IPS-20b (cell line): ENCODE data around the gene PRELP.

ENCODE experiments used
- H3K27ac ChIP-seq: one replicate; pipeline ENCODE4 v1.5.1; 2013; ENCODE audit warnings: low read length
- H3K27me3 ChIP-seq: 2 replicates; pipeline ENCODE4 v1.6.1; 2013; ENCODE audit warnings: mild to moderate bottlenecking, low read length, inconsistent platforms; ENCODE audit not compliant: insufficient read depth
- H3K36me3 ChIP-seq: 2 replicates; pipeline ENCODE4 v1.6.1; 2013; ENCODE audit warnings: low read depth, mild to moderate bottlenecking, inconsistent platforms, low read length, moderate library complexity; ENCODE audit not compliant: insufficient read depth
- H3K4me1 ChIP-seq: 2 replicates; pipeline ENCODE4 v1.6.1; 2013; ENCODE audit warnings: mild to moderate bottlenecking, control low read depth, inconsistent platforms, low read length, moderate library complexity; ENCODE audit not compliant: insufficient read depth
- H3K4me3 ChIP-seq: 2 replicates; pipeline ENCODE4 v1.5.1; 2013; ENCODE audit warnings: mild to moderate bottlenecking, low read length, inconsistent platforms
- H3K9ac ChIP-seq: 2 replicates; pipeline ENCODE4 v1.6.1; 2013; ENCODE audit warnings: low read depth, mild to moderate bottlenecking, inconsistent platforms, low read length, moderate library complexity
- H3K9me3 ChIP-seq: 2 replicates; pipeline ENCODE4 v1.6.1; 2013; ENCODE audit warnings: mild to moderate bottlenecking, low read depth, low read length, inconsistent platforms; ENCODE audit not compliant: insufficient read depth

PRELP gene

DNA sequence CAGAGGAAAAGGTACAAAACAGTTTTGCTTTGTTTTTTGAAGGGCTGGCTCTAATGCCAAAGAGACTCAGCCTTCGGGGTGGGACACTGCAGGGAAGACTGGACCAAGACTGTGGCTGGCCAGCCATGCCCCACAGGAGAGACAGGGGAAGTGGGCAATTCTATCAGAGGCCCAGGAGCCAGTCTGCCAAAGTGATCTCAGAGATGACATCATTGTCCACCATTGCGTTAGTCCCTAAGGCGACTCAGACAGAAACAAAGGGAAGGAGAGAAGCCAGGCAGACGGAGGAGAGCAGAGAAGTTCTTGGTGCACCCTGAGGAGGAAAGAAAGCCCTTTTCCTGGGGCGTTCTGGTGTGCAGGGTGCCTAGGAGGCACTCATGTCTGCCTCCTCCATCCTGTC is 44.7 kb downstream of the PRELP start:
- peaks cover 46% of the 10 kb centered on the region for H3K4me1 ChIP-seq
- no peak overlapping the region for H3K4me3 ChIP-seq
- H3K9ac ChIP-seq = no peak overlapping the region
- H3K27me3 ChIP-seq = peaks cover 71% of the 10 kb centered on the region
- H3K36me3 ChIP-seq = no peaks in the 10 kb centered on the region
- H3K9me3 ChIP-seq = no peaks in the 10 kb centered on the region
- H3K27ac ChIP-seq = no peak overlapping the region

DNA sequence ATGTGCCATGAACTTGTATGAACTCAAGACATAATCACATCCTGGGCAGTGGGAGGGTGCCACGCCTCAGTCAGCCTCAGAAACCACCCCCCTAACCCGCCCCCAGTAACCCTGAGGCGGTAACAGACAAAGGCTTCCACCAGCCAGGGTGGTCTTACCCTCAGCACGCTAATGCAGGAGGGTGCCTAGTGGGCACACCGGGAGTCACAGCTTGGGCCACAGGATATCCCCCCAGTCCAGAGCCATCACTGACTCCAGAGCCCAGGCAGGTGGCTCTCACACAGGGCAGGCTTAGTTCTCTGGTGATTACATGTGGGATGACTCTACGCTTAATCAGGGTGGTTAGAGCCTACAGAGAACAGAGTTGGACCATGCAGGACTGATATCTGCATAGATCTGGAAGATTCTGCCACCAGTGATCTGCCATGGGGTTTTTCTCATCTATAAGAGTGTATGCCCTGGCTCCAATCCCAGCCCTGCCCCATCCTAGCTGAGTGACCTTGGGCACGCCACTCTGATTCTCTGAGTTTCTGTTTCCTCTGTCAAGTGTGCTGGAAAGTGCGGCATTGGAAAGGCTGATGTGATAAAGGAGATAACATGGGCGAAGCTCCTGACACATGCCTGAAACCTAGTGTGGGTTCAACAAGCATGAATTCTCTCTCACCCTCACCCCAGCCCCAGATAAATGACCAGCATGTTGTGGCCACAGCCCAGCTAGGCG is 45.6 kb downstream of the PRELP start:
- no peaks in the 10 kb centered on the region for H3K36me3 ChIP-seq
- H3K9ac ChIP-seq = no peak overlapping the region
- H3K27me3 ChIP-seq = peaks cover 62% of the 10 kb centered on the region
- peaks cover 41% of the 10 kb centered on the region for H3K4me1 ChIP-seq
- H3K27ac ChIP-seq = no peak overlapping the region
- no peaks in the 10 kb centered on the region for H3K9me3 ChIP-seq
- H3K4me3 ChIP-seq = no peak overlapping the region

DNA sequence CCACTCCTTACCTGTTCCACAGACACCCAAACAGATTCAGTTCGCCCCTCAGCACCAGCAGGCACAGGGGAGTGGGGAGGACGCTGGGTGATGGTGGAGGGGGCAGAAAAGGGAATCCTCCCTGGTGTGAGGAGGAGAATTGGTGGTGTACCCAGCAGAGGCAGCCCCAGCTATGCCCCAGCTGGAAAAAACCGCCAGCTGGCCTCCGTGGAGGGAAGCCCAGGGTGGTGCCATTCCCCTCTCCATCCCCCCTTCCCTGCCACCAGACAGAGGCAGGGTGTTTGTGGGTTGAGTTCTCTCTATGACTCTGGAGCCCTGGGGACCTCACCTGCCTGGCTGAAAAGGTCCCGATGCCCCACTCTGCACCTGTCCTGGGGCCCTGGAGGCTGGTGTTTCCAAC is 46.2 kb downstream of the PRELP start:
- H3K9ac ChIP-seq = no peak overlapping the region
- H3K4me1 ChIP-seq = peaks cover 41% of the 10 kb centered on the region
- H3K9me3 ChIP-seq = no peaks in the 10 kb centered on the region
- no peak overlapping the region for H3K27ac ChIP-seq
- peaks cover 56% of the 10 kb centered on the region for H3K27me3 ChIP-seq
- no peak overlapping the region for H3K4me3 ChIP-seq
- H3K36me3 ChIP-seq = no peaks in the 10 kb centered on the region

DNA sequence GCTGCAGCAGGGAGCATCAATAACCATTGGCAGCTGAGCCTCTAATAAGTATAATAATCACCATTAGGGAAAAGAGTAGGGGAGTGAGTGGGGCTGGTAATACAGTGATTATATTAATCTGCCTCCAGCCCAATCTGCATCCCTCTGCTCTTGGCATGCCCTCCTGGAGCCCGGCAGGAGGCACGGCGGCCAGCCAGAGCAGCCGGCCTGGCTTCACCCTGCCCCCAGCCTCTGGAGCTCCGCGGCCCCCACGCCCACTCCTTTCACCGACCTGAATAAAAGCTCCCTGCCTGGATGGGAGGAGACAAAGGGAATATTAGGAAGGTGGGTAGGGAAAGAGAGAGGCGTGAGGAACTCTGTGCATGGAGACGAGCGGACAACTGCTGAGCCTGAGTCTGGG is 46.6 kb downstream of the PRELP start:
- Histone ChIP-seq H3K27me3 (peaks cover 52% of the 10 kb centered on the region), H3K9me3 (no peaks in the 10 kb centered on the region), H3K4me3 (no peak overlapping the region), H3K4me1 (peaks cover 40% of the 10 kb centered on the region), H3K9ac (no peak overlapping the region), H3K27ac (no peak overlapping the region), H3K36me3 (no peaks in the 10 kb centered on the region)

DNA sequence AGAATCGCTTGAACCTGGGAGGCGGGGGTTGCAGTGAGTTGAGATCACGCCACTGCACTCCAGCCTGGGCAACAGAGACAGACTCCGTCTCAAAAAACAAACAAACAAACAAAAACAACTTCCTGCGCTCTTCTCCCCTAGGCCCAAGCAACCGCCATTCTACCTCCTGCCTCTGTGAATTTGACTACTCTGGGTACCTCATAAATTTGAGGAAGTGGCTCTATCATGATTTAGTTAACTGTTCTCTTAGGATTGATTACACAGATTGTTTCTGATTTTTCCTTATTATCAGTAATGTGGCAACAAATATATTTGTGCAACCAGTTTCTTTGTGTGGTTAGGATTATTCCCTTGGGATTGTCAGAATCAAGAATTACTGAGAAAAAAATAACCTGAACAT is 48.1 kb downstream of the PRELP start:
- H3K36me3 ChIP-seq = no peaks in the 10 kb centered on the region
- peaks cover 35% of the 10 kb centered on the region for H3K4me1 ChIP-seq
- H3K27me3 ChIP-seq = peaks cover 38% of the 10 kb centered on the region
- H3K9ac ChIP-seq = no peak overlapping the region
- H3K4me3 ChIP-seq = no peak overlapping the region
- H3K27ac ChIP-seq = no peak overlapping the region
- H3K9me3 ChIP-seq = no peaks in the 10 kb centered on the region

DNA sequence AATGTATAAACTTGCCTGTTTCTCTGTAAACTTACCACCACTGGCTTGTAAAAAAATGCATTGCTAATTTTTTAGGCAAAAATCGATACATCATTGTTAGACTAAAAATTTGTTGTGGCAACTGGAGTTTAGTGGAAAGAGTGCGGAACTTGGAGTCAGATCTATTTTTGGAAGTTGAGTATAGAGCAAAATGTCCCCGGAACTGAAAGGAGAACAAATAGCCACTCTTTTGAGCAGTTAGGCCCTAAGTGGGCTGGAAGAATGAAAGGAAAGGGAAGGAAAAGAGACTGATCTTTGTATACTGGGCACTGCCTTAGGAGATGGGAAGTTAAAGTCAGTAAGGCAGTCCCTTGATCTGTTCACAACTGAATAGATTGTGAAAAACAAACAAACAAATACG is 48.5 kb downstream of the PRELP start:
- Histone ChIP-seq H3K9me3 (no peaks in the 10 kb centered on the region), H3K27ac (no peak overlapping the region), H3K4me3 (no peak overlapping the region), H3K4me1 (peaks cover 32% of the 10 kb centered on the region), H3K9ac (no peak overlapping the region), H3K36me3 (no peaks in the 10 kb centered on the region), H3K27me3 (peaks cover 33% of the 10 kb centered on the region)

DNA sequence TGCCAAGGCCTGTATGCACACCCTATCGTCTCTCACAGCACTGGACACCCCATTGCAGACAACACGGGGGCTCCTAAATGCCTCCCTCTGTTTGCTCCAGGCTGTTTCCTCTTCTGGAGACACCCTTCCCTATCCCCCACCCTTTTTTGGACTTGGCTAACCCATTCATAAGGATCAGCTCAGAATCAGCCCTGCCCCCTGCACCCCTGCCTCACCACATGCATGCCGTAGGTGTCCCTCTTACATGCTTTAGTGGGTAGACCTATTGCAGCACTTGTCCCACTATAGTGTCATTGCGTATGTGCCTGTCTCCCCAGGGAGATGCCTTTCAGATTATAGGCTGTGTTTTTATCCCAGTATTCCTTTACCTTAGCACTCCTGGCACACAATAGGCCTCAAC is 49.2 kb downstream of the PRELP start:
- H3K27me3 ChIP-seq = peaks cover 26% of the 10 kb centered on the region
- no peak overlapping the region for H3K27ac ChIP-seq
- no peak overlapping the region for H3K4me3 ChIP-seq
- H3K9ac ChIP-seq = no peak overlapping the region
- H3K4me1 ChIP-seq = peaks cover 26% of the 10 kb centered on the region
- no peaks in the 10 kb centered on the region for H3K9me3 ChIP-seq
- no peaks in the 10 kb centered on the region for H3K36me3 ChIP-seq

DNA sequence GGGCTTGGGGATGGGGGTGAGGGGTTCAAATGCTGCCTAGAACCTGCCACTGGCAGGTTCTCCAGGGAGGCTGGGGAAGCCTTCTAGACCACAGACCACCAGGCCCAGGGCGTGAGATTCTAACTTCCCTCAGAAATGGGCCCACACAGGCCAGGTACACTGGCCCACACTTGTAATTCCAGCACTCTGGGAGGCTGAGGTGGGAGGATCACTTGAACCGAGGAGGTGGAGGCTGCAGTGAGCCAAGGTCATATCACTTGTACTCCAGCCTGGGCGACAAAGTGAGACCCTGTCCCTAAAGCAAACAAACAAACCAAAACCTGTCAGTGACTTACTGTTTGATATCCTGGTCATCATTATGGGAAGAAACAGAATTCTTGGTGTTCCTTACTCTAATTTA is 50.1 kb downstream of the PRELP start:
- Histone ChIP-seq H3K9ac (no peak overlapping the region), H3K4me1 (peaks cover 19% of the 10 kb centered on the region; the same call in 1 of the 2 replicates), H3K4me3 (no peak overlapping the region), H3K27me3 (peaks cover 18% of the 10 kb centered on the region), H3K27ac (no peak overlapping the region), H3K9me3 (no peaks in the 10 kb centered on the region), H3K36me3 (no peaks in the 10 kb centered on the region)

DNA sequence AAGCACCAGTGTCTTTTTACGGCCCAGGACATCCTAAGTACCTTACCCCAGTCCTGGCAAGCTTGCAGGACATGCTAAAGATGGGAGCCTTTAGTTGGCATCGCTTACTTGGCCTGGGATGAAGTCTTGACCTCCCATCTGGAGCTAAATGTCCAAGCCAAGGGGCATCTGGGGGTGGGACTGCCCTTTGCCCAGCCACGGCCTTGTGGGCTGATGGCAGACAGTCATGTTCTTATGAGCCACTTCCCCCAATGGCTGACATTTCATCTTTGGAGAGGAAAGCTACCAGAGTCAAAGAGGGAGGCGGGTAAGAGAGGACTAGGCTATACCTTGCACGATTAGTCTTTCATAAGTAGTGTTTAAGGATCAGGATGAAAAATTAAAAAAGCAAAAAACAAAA is 50.5 kb downstream of the PRELP start:
- no peaks in the 10 kb centered on the region for H3K9me3 ChIP-seq
- no peaks in the 10 kb centered on the region for H3K36me3 ChIP-seq
- peaks cover 13% of the 10 kb centered on the region for H3K27me3 ChIP-seq
- no peak overlapping the region for H3K9ac ChIP-seq
- no peak overlapping the region for H3K4me3 ChIP-seq
- peaks cover 19% of the 10 kb centered on the region; the same call in 1 of the 2 replicates for H3K4me1 ChIP-seq
- H3K27ac ChIP-seq = no peak overlapping the region

DNA sequence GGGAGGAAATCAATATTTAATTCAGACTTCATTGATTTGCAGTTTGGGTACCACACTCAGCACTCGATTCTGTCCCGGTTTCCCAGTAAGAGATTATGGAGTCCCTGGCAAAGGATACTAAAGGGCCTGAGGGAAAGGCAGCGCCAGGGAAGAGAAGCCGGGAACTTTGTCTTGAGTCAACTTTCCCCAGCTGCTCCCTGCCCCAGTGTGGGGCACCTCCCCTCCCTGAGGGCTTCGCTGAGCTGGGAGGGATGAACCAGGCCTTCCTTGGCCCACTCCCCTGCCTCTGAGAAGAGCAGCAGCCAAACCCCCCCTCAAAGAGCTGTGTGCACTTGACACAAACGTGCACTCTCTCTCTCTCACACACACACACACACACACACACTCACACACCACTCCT is 51.0 kb downstream of the PRELP start:
- peaks cover 9% of the 10 kb centered on the region for H3K27me3 ChIP-seq
- H3K9me3 ChIP-seq = no peaks in the 10 kb centered on the region
- no peak overlapping the region for H3K9ac ChIP-seq
- H3K4me3 ChIP-seq = no peak overlapping the region
- no peak overlapping the region for H3K27ac ChIP-seq
- no peaks in the 10 kb centered on the region for H3K36me3 ChIP-seq
- H3K4me1 ChIP-seq = peaks cover 17% of the 10 kb centered on the region; the same call in 1 of the 2 replicates

DNA sequence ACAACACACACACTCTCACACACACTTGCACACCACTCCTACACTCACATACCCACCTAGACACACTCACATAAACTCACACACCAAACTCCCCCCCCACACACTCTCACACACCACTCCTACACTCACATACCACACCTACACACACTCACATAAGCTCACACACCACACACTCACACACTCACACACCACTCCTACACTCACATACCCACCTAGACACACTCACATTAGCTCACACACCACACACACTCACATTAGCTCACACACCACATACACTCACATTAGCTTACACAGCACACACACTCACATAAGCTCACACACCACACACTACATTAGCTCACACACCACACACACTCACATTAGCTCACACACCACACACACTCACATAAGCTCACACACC is 51.4 kb downstream of the PRELP start:
- Histone ChIP-seq H3K27ac (no peak overlapping the region), H3K4me3 (no peak overlapping the region), H3K4me1 (peaks cover 12% of the 10 kb centered on the region; the same call in 1 of the 2 replicates), H3K36me3 (no peaks in the 10 kb centered on the region), H3K27me3 (peaks cover 4% of the 10 kb centered on the region; the same call in 1 of the 2 replicates), H3K9ac (no peak overlapping the region), H3K9me3 (no peaks in the 10 kb centered on the region)

DNA sequence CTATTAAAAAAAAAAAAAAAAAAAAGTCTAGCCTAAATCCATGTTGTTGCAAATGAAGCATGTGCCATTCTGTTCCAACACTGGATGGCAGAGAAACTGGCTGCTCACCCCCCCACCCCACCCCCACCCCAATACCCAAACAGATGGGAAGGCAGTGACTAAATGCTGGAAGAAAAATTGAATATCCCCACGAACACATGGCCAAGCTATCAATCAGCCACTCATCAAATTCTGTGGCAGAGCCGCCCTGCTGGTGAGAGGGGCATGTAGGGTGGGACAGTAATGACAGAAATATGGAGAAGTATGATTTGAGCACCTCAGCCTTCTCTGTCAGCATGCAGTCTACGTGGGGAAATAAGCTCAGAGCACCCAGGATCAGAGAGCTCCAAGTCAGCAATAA is 52.5 kb downstream of the PRELP start:
- H3K27ac ChIP-seq = no peak overlapping the region
- no peaks in the 10 kb centered on the region for H3K9me3 ChIP-seq
- no peaks in the 10 kb centered on the region for H3K36me3 ChIP-seq
- H3K4me3 ChIP-seq = no peak overlapping the region
- no peak overlapping the region for H3K9ac ChIP-seq
- no peaks in the 10 kb centered on the region for H3K27me3 ChIP-seq
- 0 out of 2 replicates have a peak, but pooled peaks cover 9% of the 10 kb centered on the region for H3K4me1 ChIP-seq
